A549 (cell line): ENCODE measurements around the gene ALDH16A1. TPM values are rescaled to one million over a fixed set of nuclear protein-coding genes. Genes with fewer than 3 reads are reported as not detected.

Experiments
- ATAC-seq, 2 experiments: fragments of 200-7000 bp in 1 of 2; fragments of >200 bp in 1 of 2; cut with Nextera tagmentation in 1 of 2; cut with Tn5 transposase in 1 of 2; 3 replicates each; pipeline versions ENCODE4 v1.8.0 to v1.9.1; 2018 to 2020; ENCODE audit warnings: mild to moderate bottlenecking in 1 of 2, moderate library complexity in 1 of 2
- CTCF ChIA-PET: fragments of 300-600 bp; sonication (Branson Sonifier 250); formaldehyde crosslinking; extraction: SDS; loops from one replicate; lab custom pipeline; 2021; ENCODE audit warnings: antibody characterized with exemption, inconsistent platforms; lab: Yijun Ruan, JAX
- POLR2A ChIA-PET: fragments of 350-600 bp; formaldehyde crosslinking; extraction: SDS; loops from one replicate; lab custom pipeline; 2021; ENCODE audit warnings: antibody characterized with exemption, inconsistent platforms; lab: Yijun Ruan, JAX
- DNase-seq, 2 experiments: peaks; one replicate each; pipeline versions ENCODE4 v3.0.0 to v3.0.0-alpha.2; 2011 to 2016; ENCODE audit warnings: low read depth in 1 of 2, low spot score in 1 of 2
- FAIRE-seq: peaks from 2 replicates; lab custom pipeline; 2011; peaks lifted over from hg19 to GRCh38; lab: Jason Lieb, UNC
- H3K27ac ChIP-seq, 2 experiments: fragments of >200 bp; sonication (Bioruptor Twin); formaldehyde crosslinking; 3 replicates each; pipeline ENCODE4 v1.5.1; 2016 to 2017
- H3K4me1 ChIP-seq: fragments of >200 bp; sonication (Bioruptor Twin); formaldehyde crosslinking; 3 replicates; pipeline ENCODE4 v1.6.1; 2016
- H3K4me2 ChIP-seq: fragments of >200 bp; sonication (Bioruptor Twin); formaldehyde crosslinking; 3 replicates; pipeline ENCODE4 v1.6.1; 2016
- H3K4me3 ChIP-seq: fragments of >200 bp; sonication (Bioruptor Twin); formaldehyde crosslinking; 3 replicates; pipeline ENCODE4 v1.5.1; 2016
- H3K9me3 ChIP-seq: fragments of >200 bp; sonication (Bioruptor Twin); formaldehyde crosslinking; 3 replicates; pipeline ENCODE4 v1.6.1; 2016
- CBX2 ChIP-seq: fragments of 200-600 bp; sonication (generic); IDR thresholded peaks from 2 replicates; pipeline ENCODE4 v1.6.1; 2016; ENCODE audit warnings: low read depth, mild to moderate bottlenecking, borderline replicate concordance
- CHD4 ChIP-seq: fragments of 200-600 bp; sonication (generic); IDR thresholded peaks from 2 replicates; pipeline ENCODE4 v1.6.1; 2016; ENCODE audit warnings: antibody characterized with exemption, mild to moderate bottlenecking, borderline replicate concordance
- EHF ChIP-seq: fragments of 250-450 bp; sonication (Bioruptor Pico); IDR thresholded peaks from 2 replicates; pipeline ENCODE4 v1.5.0; 2020; ENCODE audit warnings: mild to moderate bottlenecking
- FOSL2 ChIP-seq, 2 experiments: fragments of 450-650 bp in 1 of 2; fragments of >200 bp in 1 of 2; sonication (Bioruptor Twin) in 1 of 2; formaldehyde crosslinking; IDR thresholded peaks; 2 replicates each; pipeline versions ENCODE4 v1.5.0 to v1.6.1; 2016 to 2020; ENCODE audit warnings: mild to moderate bottlenecking in 1 of 2, moderate library complexity in 1 of 2
- HOXB13 ChIP-seq: fragments of 250-450 bp; sonication (Bioruptor Pico); IDR thresholded peaks from 2 replicates; pipeline ENCODE4 v1.5.0; 2020; ENCODE audit warnings: low read depth, mild to moderate bottlenecking, moderate library complexity
- HOXB5 ChIP-seq: fragments of 250-450 bp; sonication (Bioruptor Pico); IDR thresholded peaks from 2 replicates; pipeline ENCODE4 v1.5.0; 2020; ENCODE audit warnings: mild to moderate bottlenecking, moderate library complexity
- JUNB ChIP-seq: fragments of >200 bp; sonication (Bioruptor Twin); formaldehyde crosslinking; IDR thresholded peaks from 2 replicates; pipeline ENCODE4 v1.6.1; 2016
- KDM1A ChIP-seq: fragments of 200-600 bp; sonication (generic); IDR thresholded peaks from 2 replicates; pipeline ENCODE4 v1.6.1; 2016; ENCODE audit warnings: low read depth, mild to moderate bottlenecking
- MAFK ChIP-seq: fragments of 450-650 bp; IDR thresholded peaks from 2 replicates; pipeline ENCODE4 v1.6.1; 2014; ENCODE audit not compliant: partially characterized antibody
- MYC ChIP-seq: IDR thresholded peaks from 2 replicates; pipeline ENCODE4 v1.6.1; 2012; ENCODE audit warnings: mild to moderate bottlenecking, inconsistent platforms, low read length, improper control_type of control experiment, borderline replicate concordance
- NFE2L2 ChIP-seq: fragments of 150-350 bp; conservative IDR thresholded peaks from 2 replicates; pipeline ENCODE4 v1.6.1; 2014; ENCODE audit warnings: low read length
- POLR2AphosphoS2 ChIP-seq: conservative IDR thresholded peaks from 2 replicates; pipeline ENCODE4 v1.6.1; 2012; ENCODE audit warnings: low read length, improper control_type of control experiment, inconsistent platforms
- REST ChIP-seq: fragments of 200-600 bp; sonication (generic); IDR thresholded peaks from 2 replicates; pipeline ENCODE4 v1.6.1; 2016; ENCODE audit warnings: antibody characterized with exemption, mild to moderate bottlenecking, moderate library complexity
- RFX5 ChIP-seq: fragments of 450-650 bp; IDR thresholded peaks from 2 replicates; pipeline ENCODE4 v1.7.1; 2014; ENCODE audit warnings: antibody characterized with exemption, mild to moderate bottlenecking, moderate library complexity
- SREBF2 ChIP-seq: fragments of 450-650 bp; IDR thresholded peaks from 2 replicates; pipeline ENCODE4 v1.6.1; 2014; ENCODE audit warnings: mild to moderate bottlenecking, moderate library complexity
- TFCP2L1 ChIP-seq: fragments of 250-450 bp; sonication (Bioruptor Pico); IDR thresholded peaks from 2 replicates; pipeline ENCODE4 v1.5.0; 2021; ENCODE audit warnings: mild to moderate bottlenecking
- TP53 ChIP-seq: fragments of 250-450 bp; sonication (Bioruptor Pico); IDR thresholded peaks from 2 replicates; pipeline ENCODE4 v1.5.0; 2021; ENCODE audit warnings: mild to moderate bottlenecking, moderate library complexity
- ZSCAN20 ChIP-seq: fragments of 250-450 bp; sonication (Bioruptor Pico); IDR thresholded peaks from 2 replicates; pipeline ENCODE4 v1.8.0; 2022; ENCODE audit warnings: mild to moderate bottlenecking, moderate library complexity
- WGBS: methylation state at CpG from one replicate; pipeline ENCODE4 v1.1.6; 2017; ENCODE audit errors: missing lambda C conversion rate; 5-methylcytosine and 5-hydroxymethylcytosine counted together
- polyA plus RNA-seq, 4 experiments: library from polyadenylated mRNA; depleted of rRNA in 3 of 4; stranded (reverse); fragments of >200 nt; fragmentation: RNase III in 1 of 4; extraction: RNeasy Plus Mini Kit Qiagen cat#74134 plus additional on column Dnase treatment in 1 of 4; gene quantifications; 2 replicates in 3 of 4; 3 replicates in 1 of 4; pipeline ENCODE4 v1.2.3, GENCODE V29; 2011 to 2017
- TF ChIP-seq, protein P1 (sequence below): fragments of >200 bp; sonication (Bioruptor Twin); formaldehyde crosslinking; IDR thresholded peaks from 3 replicates; pipeline ENCODE4 v1.6.1; 2016
- TF ChIP-seq, protein P2 (sequence below): fragments of 250-450 bp; sonication (Bioruptor Pico); IDR thresholded peaks from 2 replicates; pipeline ENCODE4 v1.5.0; 2021; ENCODE audit warnings: mild to moderate bottlenecking, moderate library complexity, borderline replicate concordance
- TF ChIP-seq, protein P3 (sequence below): fragments of >200 bp; sonication (Bioruptor Twin); formaldehyde crosslinking; IDR thresholded peaks from 3 replicates; pipeline ENCODE4 v1.5.1; 2016

The ALDH16A1 gene
- polyA plus RNA-seq, 2 of the 4 experiments (the other 2 are of a cell fraction): 10.2 to 23.0 TPM

- H3K4me3 ChIP-seq: peak overlapping the region; percentile 71
- H3K9me3 ChIP-seq: no peaks in the 10 kb centered on the region
- CTCF ChIA-PET: no interaction called here
- H3K4me2 ChIP-seq: peak overlapping the region; percentile 80
- 84% methylated on average over 27 of the region's 27 CpGs for WGBS
- ATAC-seq (no peak), FAIRE-seq (no peak), DNase-seq (no peak)
- H3K4me1 ChIP-seq: peaks cover 30% of the 10 kb centered on the region
- TF ChIP-seq POLR2AphosphoS2: no peak
- TF ChIP-seq HOXB5 (CRISPR knock-in tag): no peak
- TF ChIP-seq, protein P1, sequence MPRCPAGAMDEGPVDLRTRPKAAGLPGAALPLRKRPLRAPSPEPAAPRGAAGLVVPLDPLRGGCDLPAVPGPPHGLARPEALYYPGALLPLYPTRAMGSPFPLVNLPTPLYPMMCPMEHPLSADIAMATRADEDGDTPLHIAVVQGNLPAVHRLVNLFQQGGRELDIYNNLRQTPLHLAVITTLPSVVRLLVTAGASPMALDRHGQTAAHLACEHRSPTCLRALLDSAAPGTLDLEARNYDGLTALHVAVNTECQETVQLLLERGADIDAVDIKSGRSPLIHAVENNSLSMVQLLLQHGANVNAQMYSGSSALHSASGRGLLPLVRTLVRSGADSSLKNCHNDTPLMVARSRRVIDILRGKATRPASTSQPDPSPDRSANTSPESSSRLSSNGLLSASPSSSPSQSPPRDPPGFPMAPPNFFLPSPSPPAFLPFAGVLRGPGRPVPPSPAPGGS: 0 out of 3 replicates have a peak, but pooled peaks have one; percentile 24
- peak; percentile 26; the same call in 1 of the 2 replicates for TF ChIP-seq TFCP2L1
- TF ChIP-seq EHF (CRISPR knock-in tag): no peak
- TF ChIP-seq, protein P2, sequence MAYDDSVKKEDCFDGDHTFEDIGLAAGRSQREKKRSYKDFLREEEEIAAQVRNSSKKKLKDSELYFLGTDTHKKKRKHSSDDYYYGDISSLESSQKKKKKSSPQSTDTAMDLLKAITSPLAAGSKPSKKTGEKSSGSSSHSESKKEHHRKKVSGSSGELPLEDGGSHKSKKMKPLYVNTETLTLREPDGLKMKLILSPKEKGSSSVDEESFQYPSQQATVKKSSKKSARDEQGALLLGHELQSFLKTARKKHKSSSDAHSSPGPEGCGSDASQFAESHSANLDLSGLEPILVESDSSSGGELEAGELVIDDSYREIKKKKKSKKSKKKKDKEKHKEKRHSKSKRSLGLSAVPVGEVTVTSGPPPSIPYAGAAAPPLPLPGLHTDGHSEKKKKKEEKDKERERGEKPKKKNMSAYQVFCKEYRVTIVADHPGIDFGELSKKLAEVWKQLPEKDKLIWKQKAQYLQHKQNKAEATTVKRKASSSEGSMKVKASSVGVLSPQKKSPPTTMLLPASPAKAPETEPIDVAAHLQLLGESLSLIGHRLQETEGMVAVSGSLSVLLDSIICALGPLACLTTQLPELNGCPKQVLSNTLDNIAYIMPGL: no peak
- no peak for TF ChIP-seq SREBF2
- POLR2A ChIA-PET: no interaction called here
- peak overlapping the region; percentile 94 to 95 for H3K27ac ChIP-seq
These were observed 37.4 kb downstream of the ALDH16A1 start for GRCh38 chr19:49490287-49491029.

DNA sequence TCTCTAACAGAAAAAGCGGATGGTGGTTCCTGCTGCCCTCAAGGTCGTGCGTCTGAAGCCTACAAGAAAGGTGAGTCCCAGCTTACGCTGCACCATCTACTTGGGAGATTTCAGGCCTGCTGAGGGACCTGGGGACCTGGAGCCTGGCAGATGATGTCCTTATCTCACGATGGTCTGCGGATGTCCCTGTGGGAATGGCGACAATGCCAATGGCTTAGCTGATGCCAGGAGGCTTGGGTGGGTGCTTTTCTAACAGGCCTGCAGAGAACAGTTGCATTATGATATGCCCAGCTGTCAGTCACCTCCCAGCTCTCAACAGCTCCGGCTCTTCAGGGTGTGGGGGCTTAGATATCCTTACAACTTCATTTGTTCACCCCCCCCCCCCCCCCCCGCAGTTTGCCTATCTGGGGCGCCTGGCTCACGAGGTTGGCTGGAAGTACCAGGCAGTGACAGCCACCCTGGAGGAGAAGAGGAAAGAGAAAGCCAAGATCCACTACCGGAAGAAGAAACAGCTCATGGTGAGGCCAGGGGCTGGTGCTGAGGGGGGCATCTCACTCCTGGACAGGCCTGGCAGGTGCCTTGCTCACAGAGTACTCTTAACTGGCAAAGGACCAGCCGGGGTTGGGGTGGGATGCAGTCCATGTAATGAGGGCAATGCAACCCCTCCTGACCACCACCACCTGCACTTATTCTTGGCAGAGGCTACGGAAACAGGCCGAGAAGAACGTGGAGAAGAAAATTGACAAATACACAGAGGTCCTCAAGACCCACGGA, 38.2 kb downstream of the ALDH16A1 start:
- H3K9me3 ChIP-seq: no peaks in the 10 kb centered on the region
- no peak for DNase-seq
- H3K4me3 ChIP-seq: peak overlapping the region; percentile 71; the same call in 2 of the 3 replicates
- H3K4me2 ChIP-seq: peak overlapping the region; percentile 80
- 77% methylated on average over 16 of the region's 17 CpGs for WGBS
- H3K4me1 ChIP-seq: peaks cover 32% of the 10 kb centered on the region
- H3K27ac ChIP-seq: peak overlapping the region; percentile 94 to 95; a peak in 3 of 6 replicates
- TF ChIP-seq MAFK (no peak), EHF (CRISPR knock-in tag) (no peak), CHD4 (no peak), HOXB13 (no peak), RFX5 (no peak), JUNB (no peak), KDM1A (no peak), NFE2L2 (no peak), CBX2 (no peak), MYC (no peak), FOSL2 (IDR thresholded peaks at IDR 0.05) (no peak), FOSL2 (CRISPR knock-in tag; IDR thresholded peaks at IDR 0.05) (no peak), REST (no peak), TP53 (CRISPR knock-in tag) (no peak), ZSCAN20 (CRISPR knock-in tag) (no peak)
- TF ChIP-seq, protein P3, sequence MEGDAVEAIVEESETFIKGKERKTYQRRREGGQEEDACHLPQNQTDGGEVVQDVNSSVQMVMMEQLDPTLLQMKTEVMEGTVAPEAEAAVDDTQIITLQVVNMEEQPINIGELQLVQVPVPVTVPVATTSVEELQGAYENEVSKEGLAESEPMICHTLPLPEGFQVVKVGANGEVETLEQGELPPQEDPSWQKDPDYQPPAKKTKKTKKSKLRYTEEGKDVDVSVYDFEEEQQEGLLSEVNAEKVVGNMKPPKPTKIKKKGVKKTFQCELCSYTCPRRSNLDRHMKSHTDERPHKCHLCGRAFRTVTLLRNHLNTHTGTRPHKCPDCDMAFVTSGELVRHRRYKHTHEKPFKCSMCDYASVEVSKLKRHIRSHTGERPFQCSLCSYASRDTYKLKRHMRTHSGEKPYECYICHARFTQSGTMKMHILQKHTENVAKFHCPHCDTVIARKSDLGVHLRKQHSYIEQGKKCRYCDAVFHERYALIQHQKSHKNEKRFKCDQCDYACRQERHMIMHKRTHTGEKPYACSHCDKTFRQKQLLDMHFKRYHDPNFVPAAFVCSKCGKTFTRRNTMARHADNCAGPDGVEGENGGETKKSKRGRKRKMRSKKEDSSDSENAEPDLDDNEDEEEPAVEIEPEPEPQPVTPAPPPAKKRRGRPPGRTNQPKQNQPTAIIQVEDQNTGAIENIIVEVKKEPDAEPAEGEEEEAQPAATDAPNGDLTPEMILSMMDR: no peak
- TF ChIP-seq, protein P1: no peak
- TF ChIP-seq, all 56 proteins: peak for 0
- CTCF ChIA-PET: interaction anchor here (1.7 kb wide), 1 partner anchor 33 kb away, joined by 4 read pairs; no protein-coding TSS in a partner anchor
- POLR2A ChIA-PET: interaction anchor here (2.3 kb wide), 1 partner anchor 12 kb away, joined by 12 read pairs; no protein-coding TSS in a partner anchor
- no peak for FAIRE-seq
- no peak for ATAC-seq
